HepG2 (cell line): ENCODE measurements around the gene CLEC14A. TPM values are rescaled to one million over a fixed set of nuclear protein-coding genes. Genes with fewer than 3 reads are reported as not detected.

Experiments
- ATAC-seq: fragments of 200-7000 bp; cut with Tn5 transposase; 3 replicates; pipeline ENCODE4 v1.9.1; 2020; ENCODE audit warnings: mild to moderate bottlenecking, moderate library complexity
- BruUV-seq: library from RNA; stranded (reverse); fragments of 400-500 nt; replicated peaks from 2 replicates; lab custom pipeline; 2021; lab: Mats Ljungman, UMichigan
- CTCF ChIA-PET: fragments of 300-600 bp; formaldehyde crosslinking; extraction: SDS; loops from one replicate; lab custom pipeline; 2021; ENCODE audit warnings: low total read pairs, inconsistent platforms, low intra/inter-chr PET ratio; lab: Yijun Ruan, JAX
- POLR2A ChIA-PET: fragments of 350-600 bp; sonication (Branson Sonifier 250); formaldehyde crosslinking; loops from one replicate; lab custom pipeline; 2020; ENCODE audit warnings: antibody characterized with exemption, inconsistent platforms; lab: Yijun Ruan, JAX
- DNase-seq: peaks from one replicate; pipeline ENCODE4 v3.0.0-alpha.2; 2015; ENCODE audit warnings: low spot score
- FAIRE-seq: peaks from 3 replicates; lab custom pipeline; 2011; peaks lifted over from hg19 to GRCh38; lab: Jason Lieb, UNC
- H2AFZ ChIP-seq: one replicate; pipeline ENCODE4 v1.6.1; 2011; ENCODE audit warnings: low read length, inconsistent platforms
- H3K27ac ChIP-seq: fragments of 300-600 bp; 3 replicates; pipeline ENCODE4 v1.8.0; 2011; ENCODE audit warnings: mixed run types, mild to moderate bottlenecking, mixed read lengths, low read length, inconsistent platforms; ENCODE audit not compliant: insufficient read depth; ENCODE audit errors: extremely low read length
- H3K27me3 ChIP-seq, 2 experiments: fragments of 200-600 bp in 1 of 2; 2 replicates in 1 of 2; 3 replicates in 1 of 2; pipeline versions ENCODE4 v1.6.0 to v1.8.0; 2011; ENCODE audit warnings: low read length in 2 of 2, mild to moderate bottlenecking in 2 of 2, moderate library complexity in 2 of 2, inconsistent platforms in 1 of 2; ENCODE audit not compliant: insufficient read depth in 2 of 2, control insufficient read depth in 1 of 2
- H3K36me3 ChIP-seq, 2 experiments: fragments of 200-600 bp in 1 of 2; replicated peaks in 1 of 2; 2 replicates in 1 of 2; 3 replicates in 1 of 2; pipeline versions ENCODE4 v1.5.1 to v1.8.0; 2011; ENCODE audit warnings: low read length in 2 of 2, inconsistent platforms in 1 of 2; ENCODE audit not compliant: insufficient read depth in 2 of 2, control insufficient read depth in 1 of 2
- H3K4me1 ChIP-seq: 2 replicates; pipeline ENCODE4 v1.5.1; 2012; ENCODE audit warnings: low read length, inconsistent platforms; ENCODE audit not compliant: insufficient read depth
- H3K4me2 ChIP-seq: 2 replicates; pipeline ENCODE4 v1.6.0; 2011; ENCODE audit warnings: low read depth, low read length, inconsistent platforms
- H3K4me3 ChIP-seq, 3 experiments: fragments of 200-600 bp in 1 of 3; sonication (generic), shearing (Covaris generic) in 1 of 3; replicated peaks in 1 of 3; 2 replicates each; pipeline ENCODE4 v1.5.1; 2011 to 2016; ENCODE audit warnings: low read length in 3 of 3, inconsistent platforms in 2 of 3, low read depth in 2 of 3, mild to moderate bottlenecking in 2 of 3, control low read depth in 1 of 3, mixed read lengths in 1 of 3; ENCODE audit not compliant: insufficient read depth in 1 of 3
- H3K79me2 ChIP-seq: one replicate; pipeline ENCODE4 v1.6.1; 2011; ENCODE audit warnings: low read length, inconsistent platforms; ENCODE audit not compliant: insufficient read depth
- H3K9ac ChIP-seq: 2 replicates; pipeline ENCODE4 v1.6.0; 2011; ENCODE audit warnings: mild to moderate bottlenecking, low read depth, low read length, inconsistent platforms; ENCODE audit not compliant: insufficient read depth
- H3K9me3 ChIP-seq: 2 replicates; pipeline ENCODE4 v1.5.1; 2012; ENCODE audit warnings: mild to moderate bottlenecking, low read length
- H4K20me1 ChIP-seq: 2 replicates; pipeline ENCODE4 v1.6.0; 2011; ENCODE audit warnings: inconsistent platforms, mild to moderate bottlenecking, low read length, moderate library complexity; ENCODE audit not compliant: insufficient read depth
- EED ChIP-seq: sonication (generic); formaldehyde crosslinking; IDR thresholded peaks from 2 replicates; pipeline ENCODE4 v1.5.0; 2020; ENCODE audit warnings: mild to moderate bottlenecking, missing genetic modification reagents
- GFI1 ChIP-seq: sonication (generic); formaldehyde crosslinking; IDR thresholded peaks from 2 replicates; pipeline ENCODE4 v1.5.0; 2020; ENCODE audit warnings: missing genetic modification reagents, mild to moderate bottlenecking, borderline replicate concordance
- MAZ ChIP-seq, 2 experiments: sonication (generic) in 1 of 2; formaldehyde crosslinking in 1 of 2; IDR thresholded peaks; 2 replicates each; pipeline versions ENCODE4 v1.5.0 to v1.6.1; 2012 to 2020; ENCODE audit warnings: low read depth in 2 of 2, mild to moderate bottlenecking in 2 of 2, borderline replicate concordance in 1 of 2, improper control_type of control experiment in 1 of 2, low read length in 1 of 2, missing genetic modification reagents in 1 of 2, moderate library complexity in 1 of 2
- MYPOP ChIP-seq: sonication (generic); formaldehyde crosslinking; IDR thresholded peaks from 2 replicates; pipeline ENCODE4 v1.8.1; 2023; ENCODE audit warnings: mild to moderate bottlenecking, moderate library complexity, missing genetic modification reagents
- NFKB2 ChIP-seq: sonication (generic); formaldehyde crosslinking; IDR thresholded peaks from 2 replicates; pipeline ENCODE4 v1.4.0; 2020; ENCODE audit warnings: missing genetic modification reagents, borderline replicate concordance
- XRCC5 ChIP-seq: fragments of 200-400 bp; formaldehyde crosslinking; optimal IDR thresholded peaks from 2 replicates; pipeline ENCODE3; 2017; ENCODE audit warnings: mild to moderate bottlenecking, low read length
- ZFP91 ChIP-seq: sonication (generic); formaldehyde crosslinking; IDR thresholded peaks from 2 replicates; pipeline ENCODE4 v1.9.0; 2022; ENCODE audit warnings: missing genetic modification reagents, mild to moderate bottlenecking, borderline replicate concordance
- ZNF543 ChIP-seq: sonication (generic); formaldehyde crosslinking; IDR thresholded peaks from 2 replicates; pipeline ENCODE4 v1.4.0; 2020; ENCODE audit warnings: mild to moderate bottlenecking, missing genetic modification reagents
- ZNF646 ChIP-seq: sonication (generic); formaldehyde crosslinking; IDR thresholded peaks from 2 replicates; pipeline ENCODE4 v1.9.0; 2021; ENCODE audit warnings: mild to moderate bottlenecking, missing genetic modification reagents
- ZNF768 ChIP-seq: sonication (generic); formaldehyde crosslinking; IDR thresholded peaks from 2 replicates; pipeline ENCODE4 v1.4.0; 2020; ENCODE audit warnings: missing genetic modification reagents
- WGBS: methylation state at CpG from one replicate; pipeline ENCODE4 v1.1.6; 2017; ENCODE audit warnings: low lambda C conversion rate; 5-methylcytosine and 5-hydroxymethylcytosine counted together
- in situ Hi-C: cut with HindIII; loops from 2 replicates; pipeline ENCODE4 v1.10.0; 2017; ENCODE audit warnings: low pct_unique_long_range_greater_than_20kb; ENCODE audit not compliant: extremely low pct_ligation_motif_present
- intact Hi-C: fragments of 100-400 bp; cut with micrococcal nuclease; formaldehyde crosslinking; loops from one replicate; pipeline ENCODE4 v1.10.0; 2022; ENCODE audit not compliant: unreplicated experiment
- polyA plus RNA-seq, 8 experiments: library from polyadenylated mRNA; depleted of rRNA in 3 of 8; stranded (reverse) in 7 of 8; unstranded in 1 of 8; fragments of >200 nt; fragmentation: Illumina TruSeq in 4 of 8; extraction: Trizol in 4 of 8; gene quantifications; 2 replicates each; pipeline versions ENCODE4 v1.2.1 to v1.2.3, GENCODE V29; 2011 to 2016; ENCODE audit warnings: low read depth in 4 of 8, missing spikeins in 1 of 8, mixed read lengths in 1 of 8; ENCODE audit not compliant: insufficient read depth in 1 of 8
- total RNA-seq, 5 experiments: library from RNA; depleted of rRNA; stranded (reverse); fragments of >200 nt; fragmentation: Illumina TruSeq; extraction: Trizol; gene quantifications; 2 replicates each; pipeline ENCODE4 v1.2.3, GENCODE V29; 2016; ENCODE audit warnings: low read depth in 1 of 5

Gene CLEC14A
- total and polyA plus RNA-seq, 2 of the 13 experiments (the other 11 are each of a cell fraction or from before 2014, with no cell fraction given), result not detected

GRCh38 chr14:38208618-38209562 lies 47.0 kb downstream of the CLEC14A start:
- CTCF ChIA-PET, result no interaction called here
- POLR2A ChIA-PET, result no interaction called here
- no peak overlapping the region for H3K9ac ChIP-seq
- H3K79me2 ChIP-seq, result no peaks in the 10 kb centered on the region
- peak overlapping the region; percentile 66 for H3K4me2 ChIP-seq
- H2AFZ ChIP-seq, result no peak overlapping the region
- in situ Hi-C loops (loop anchor here (5.0 to 10.0 kb wide), 2 partner anchors 307 to 504 kb away; no protein-coding TSS in a partner anchor), intact Hi-C loops (no loop called here)
- H3K27ac ChIP-seq, result no peak overlapping the region
- peak overlapping the region; percentile 13 to 47 (median 25); a peak in 5 of 6 replicates for H3K4me3 ChIP-seq
- peaks cover 5 to 47% of the 10 kb centered on the region in 2 experiments for H3K27me3 ChIP-seq
- DNase-seq, result peak; percentile 33
- no TSS peak for BruUV-seq
- H3K9me3 ChIP-seq, result no peaks in the 10 kb centered on the region
- 20% methylated on average over 59 of the region's 59 CpGs for WGBS
- H4K20me1 ChIP-seq, result no peaks in the 10 kb centered on the region
- H3K4me1 ChIP-seq, result peaks cover 15% of the 10 kb centered on the region
- peak; percentile 89 for ATAC-seq
- no peak for FAIRE-seq
- no peaks in the 10 kb centered on the region for H3K36me3 ChIP-seq
- peak; percentile 51 for TF ChIP-seq ZNF543 (CRISPR knock-in tag)
- 0 out of 2 replicates have a peak, but pooled peaks have one; percentile 58 for TF ChIP-seq ZNF646
- peak; percentile 47; the same call in 1 of the 2 replicates for TF ChIP-seq ZNF768 (CRISPR knock-in tag)
- TF ChIP-seq MAZ (IDR thresholded peaks at IDR 0.05; ENCODE audit: borderline replicate concordance, low read depth, low read length), result no peak
- 0 out of 2 replicates have a peak, but pooled peaks have one; percentile 13 for TF ChIP-seq MAZ (CRISPR knock-in tag; IDR thresholded peaks at IDR 0.05; ENCODE audit: low read depth)
- TF ChIP-seq MYPOP (CRISPR knock-in tag), result peak; percentile 91
- peak; percentile 70 for TF ChIP-seq XRCC5
- 0 out of 2 replicates have a peak, but pooled peaks have one; percentile 52 for TF ChIP-seq GFI1
- TF ChIP-seq NFKB2 (CRISPR knock-in tag), result peak; percentile 3; the same call in 1 of the 2 replicates
- TF ChIP-seq ZFP91 (CRISPR knock-in tag), result 0 out of 2 replicates have a peak, but pooled peaks have one; percentile 29
- TF ChIP-seq EED (CRISPR knock-in tag), result 0 out of 2 replicates have a peak, but pooled peaks have one; percentile 0
